Chondrocyte (in vitro differentiated cells): ENCODE measurements around the gene GLI3. TPM values are rescaled to one million over a fixed set of nuclear protein-coding genes. Genes with fewer than 3 reads are reported as not detected.

Source experiments
- DNase-seq: peaks from one replicate; pipeline ENCODE4 v3.0.0; 2021; ENCODE audit warnings: mixed read lengths, low spot score
- H3K27ac Mint-ChIP-seq: one replicate; pipeline ENCODE4 v1.8.0; 2021; ENCODE audit warnings: mild to moderate bottlenecking, moderate library complexity, mixed read lengths; ENCODE audit not compliant: unreplicated experiment
- H3K27me3 Mint-ChIP-seq: 2 replicates; pipeline ENCODE4 v1.8.0; 2021; ENCODE audit warnings: low read depth, mixed read lengths
- H3K36me3 Mint-ChIP-seq: 2 replicates; pipeline ENCODE4 v1.8.0; 2021; ENCODE audit warnings: low read depth, mixed read lengths
- H3K4me1 Mint-ChIP-seq: 2 replicates; pipeline ENCODE4 v1.8.0; 2021; ENCODE audit warnings: low read depth, mild to moderate bottlenecking, mixed read lengths
- H3K4me3 Mint-ChIP-seq: one replicate; pipeline ENCODE4 v1.8.0; 2021; ENCODE audit warnings: mild to moderate bottlenecking, moderate library complexity, mixed read lengths; ENCODE audit not compliant: unreplicated experiment
- H3K9me3 Mint-ChIP-seq: 2 replicates; pipeline ENCODE4 v1.8.0; 2021; ENCODE audit warnings: low read depth, mixed read lengths
- CTCF ChIP-seq: fragments of 200-600 bp; sonication (generic); IDR thresholded peaks from 2 replicates; pipeline ENCODE4 v1.5.0; 2021; ENCODE audit warnings: antibody characterized with exemption, mild to moderate bottlenecking, moderate library complexity
- total RNA-seq: library from RNA; stranded (reverse); gene quantifications from 3 replicates; pipeline ENCODE4 v1.2.1, GENCODE V29; 2021

Gene GLI3
- total RNA-seq, 1 donor from 2014 or later: 11.7 TPM

- no peak overlapping the region for H3K4me3 Mint-ChIP-seq
- no peaks in the 10 kb centered on the region for H3K9me3 Mint-ChIP-seq
- H3K4me1 Mint-ChIP-seq: peaks cover 7% of the 10 kb centered on the region
- no peak for TF ChIP-seq CTCF
- no peaks in the 10 kb centered on the region for H3K27me3 Mint-ChIP-seq
- no peaks in the 10 kb centered on the region for H3K36me3 Mint-ChIP-seq
- no peak overlapping the region for H3K27ac Mint-ChIP-seq
- DNase-seq: no peak
Measured at GRCh38 chr7:41928781-41929180, 308.2 kb downstream of the GLI3 start.

- Mint-ChIP-seq H3K4me3 (no peak overlapping the region), H3K4me1 (peaks cover 7% of the 10 kb centered on the region), H3K27ac (no peak overlapping the region), H3K36me3 (no peaks in the 10 kb centered on the region), H3K27me3 (no peaks in the 10 kb centered on the region), H3K9me3 (no peaks in the 10 kb centered on the region)
- DNase-seq: no peak
- no peak for TF ChIP-seq CTCF
Measured at GRCh38 chr7:41928166-41928565, 308.8 kb downstream of the GLI3 start.

- Mint-ChIP-seq H3K36me3 (no peaks in the 10 kb centered on the region), H3K4me1 (peaks cover 12% of the 10 kb centered on the region), H3K4me3 (no peak overlapping the region), H3K9me3 (no peaks in the 10 kb centered on the region), H3K27me3 (no peaks in the 10 kb centered on the region), H3K27ac (no peak overlapping the region)
- TF ChIP-seq CTCF: no peak
- no peak for DNase-seq
Measured at GRCh38 chr7:41927380-41927779, 309.6 kb downstream of the GLI3 start.

- peaks cover 27% of the 10 kb centered on the region for H3K4me1 Mint-ChIP-seq
- no peak overlapping the region for H3K4me3 Mint-ChIP-seq
- no peaks in the 10 kb centered on the region for H3K27me3 Mint-ChIP-seq
- no peak overlapping the region for H3K27ac Mint-ChIP-seq
- TF ChIP-seq CTCF: no peak
- no peaks in the 10 kb centered on the region for H3K9me3 Mint-ChIP-seq
- H3K36me3 Mint-ChIP-seq: no peaks in the 10 kb centered on the region
- DNase-seq: no peak
Measured at GRCh38 chr7:41925946-41926345, 311.1 kb downstream of the GLI3 start.

- no peaks in the 10 kb centered on the region for H3K36me3 Mint-ChIP-seq
- TF ChIP-seq CTCF: no peak
- no peaks in the 10 kb centered on the region for H3K9me3 Mint-ChIP-seq
- no peak overlapping the region for H3K4me3 Mint-ChIP-seq
- peaks cover 28% of the 10 kb centered on the region for H3K4me1 Mint-ChIP-seq
- no peak overlapping the region for H3K27ac Mint-ChIP-seq
- DNase-seq: no peak
- no peaks in the 10 kb centered on the region for H3K27me3 Mint-ChIP-seq
Measured at GRCh38 chr7:41924796-41925195, 312.2 kb downstream of the GLI3 start.
